ENCODE measurements around the gene ESPN.
A peak's percentile ranks its signal among the peaks of the same experiment; 100 is the strongest.
"Not testable (repeated sequence)": the region's sequence is repeated elsewhere in the genome, so short reads cannot be mapped to it uniquely, and the experiment has no call there.

ESPN gene

GRCh38 chr1:6428453-6428852 is 3.9 kb downstream of the ESPN start:
- not testable (repeated sequence) for DNase-seq

DNA sequence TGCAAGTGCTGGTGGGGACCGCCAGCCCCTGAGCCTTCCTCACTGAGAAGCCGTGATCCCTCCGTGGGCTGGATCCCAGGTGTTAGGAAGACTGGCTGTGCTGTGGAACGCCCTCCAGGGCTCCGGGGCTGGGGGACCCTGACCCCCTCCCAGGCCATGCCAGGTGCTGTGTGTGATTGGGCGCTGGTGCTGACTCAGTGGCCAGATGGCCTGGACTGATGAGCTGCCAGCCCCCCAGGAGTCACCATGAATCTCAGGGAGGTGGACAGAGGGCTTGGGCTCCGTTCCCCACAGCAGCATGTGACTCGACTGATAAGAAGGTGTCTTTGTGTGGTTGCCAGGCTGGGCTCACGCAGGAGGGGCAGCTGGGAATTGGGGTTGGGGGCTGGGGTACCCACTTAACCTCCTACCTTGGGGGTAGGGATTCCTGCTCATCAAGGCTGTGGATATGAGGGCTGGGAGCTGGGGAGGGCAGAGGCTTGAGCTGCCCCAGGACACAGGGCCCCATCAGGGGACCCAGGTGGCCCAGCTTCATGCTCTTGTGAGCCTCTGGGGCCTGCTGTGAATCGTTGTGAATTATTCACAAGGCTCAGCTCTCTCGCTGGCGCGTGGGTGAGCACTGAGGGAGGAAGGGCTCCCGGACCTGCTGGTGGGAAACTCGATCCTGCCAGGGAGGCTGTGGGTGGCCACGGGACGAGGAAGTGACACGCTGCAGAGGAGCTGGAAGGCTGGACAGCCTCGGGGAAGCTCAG is 5.3 kb downstream of the ESPN start:
- DNase-seq = not testable (repeated sequence)

GRCh38 chr1:6431645-6432579 is 7.3 kb downstream of the ESPN start:
- not testable (repeated sequence) for DNase-seq

GRCh38 chr1:6434186-6434585 is 9.6 kb downstream of the ESPN start:
- DNase-seq = no peak

- DNase-seq = no peak
Observed at GRCh38 chr1:6435129-6435528, 10.6 kb downstream of the ESPN start.

DNA sequence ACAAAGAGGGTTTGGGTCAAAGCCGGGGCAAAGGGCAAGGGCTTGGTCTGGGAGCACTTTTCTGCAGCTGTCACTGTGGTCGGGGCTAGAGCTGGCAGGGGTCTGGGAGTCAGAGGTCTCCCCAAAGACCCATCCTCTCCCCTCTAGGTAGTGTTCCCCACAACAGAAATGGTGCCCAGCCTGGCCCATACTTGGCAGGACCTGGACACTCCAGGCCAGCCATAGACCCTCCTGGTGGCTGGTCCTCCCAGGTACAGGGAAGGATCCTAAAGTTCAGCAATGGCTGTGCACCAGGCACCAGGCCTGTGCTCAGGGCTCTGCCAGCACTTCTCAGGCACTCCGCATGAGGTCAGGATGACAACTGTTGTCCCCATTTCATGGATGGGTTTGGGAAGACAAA is 11.0 kb downstream of the ESPN start:
- DNase-seq = no peak

DNA sequence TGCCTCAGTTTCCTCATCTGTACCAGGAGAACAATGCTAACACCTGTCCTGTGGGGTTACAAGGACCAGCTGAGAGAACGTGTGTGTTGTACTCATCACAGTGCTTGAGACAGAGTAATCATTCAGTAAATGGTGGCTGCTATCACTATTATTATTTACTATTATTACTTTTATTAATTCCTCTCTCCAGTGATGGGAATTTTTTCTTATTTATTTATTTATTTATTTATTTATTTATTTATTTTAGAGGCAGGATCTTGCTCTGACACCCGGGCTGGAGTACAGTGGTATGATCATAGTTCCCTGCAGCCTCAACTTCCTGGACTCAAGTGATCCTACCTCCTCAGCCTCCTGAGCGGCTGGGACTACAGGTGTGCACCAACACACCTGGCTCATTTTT is 11.7 kb downstream of the ESPN start:
- DNase-seq = not testable (repeated sequence)

GRCh38 chr1:6437012-6437700 is 12.6 kb downstream of the ESPN start:
- DNase-seq = not testable (repeated sequence)

- peak; percentile 68 for DNase-seq
Observed at GRCh38 chr1:6438047-6438525, 13.5 kb downstream of the ESPN start.

- DNase-seq = peak; percentile 76
Observed at GRCh38 chr1:6440198-6441126, 15.9 kb downstream of the ESPN start.

DNA sequence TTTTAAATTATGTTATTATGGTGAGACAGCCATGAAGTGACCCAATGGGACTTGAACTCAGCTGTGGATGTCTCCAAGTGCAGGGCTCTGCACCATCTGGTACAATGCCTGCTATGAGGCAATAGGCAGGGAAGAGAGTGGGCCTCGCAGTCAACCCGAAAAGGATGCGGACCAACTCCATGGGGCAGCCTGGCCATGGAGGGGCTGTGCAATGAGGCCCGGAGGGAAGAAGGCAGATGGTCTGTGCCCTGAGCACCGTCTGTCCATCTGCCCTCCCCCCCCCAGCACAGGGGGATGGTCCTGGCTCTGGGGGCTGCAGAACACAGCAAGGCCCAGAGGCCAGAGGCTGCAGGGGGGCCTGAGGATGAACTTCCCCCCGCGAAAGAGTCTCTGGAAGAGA is 17.0 kb downstream of the ESPN start:
- DNase-seq = no peak

GRCh38 chr1:6443339-6444115 is 19.0 kb downstream of the ESPN start:
- no peak for DNase-seq

GRCh38 chr1:6444377-6444776 is 19.8 kb downstream of the ESPN start:
- DNase-seq = no peak

DNA sequence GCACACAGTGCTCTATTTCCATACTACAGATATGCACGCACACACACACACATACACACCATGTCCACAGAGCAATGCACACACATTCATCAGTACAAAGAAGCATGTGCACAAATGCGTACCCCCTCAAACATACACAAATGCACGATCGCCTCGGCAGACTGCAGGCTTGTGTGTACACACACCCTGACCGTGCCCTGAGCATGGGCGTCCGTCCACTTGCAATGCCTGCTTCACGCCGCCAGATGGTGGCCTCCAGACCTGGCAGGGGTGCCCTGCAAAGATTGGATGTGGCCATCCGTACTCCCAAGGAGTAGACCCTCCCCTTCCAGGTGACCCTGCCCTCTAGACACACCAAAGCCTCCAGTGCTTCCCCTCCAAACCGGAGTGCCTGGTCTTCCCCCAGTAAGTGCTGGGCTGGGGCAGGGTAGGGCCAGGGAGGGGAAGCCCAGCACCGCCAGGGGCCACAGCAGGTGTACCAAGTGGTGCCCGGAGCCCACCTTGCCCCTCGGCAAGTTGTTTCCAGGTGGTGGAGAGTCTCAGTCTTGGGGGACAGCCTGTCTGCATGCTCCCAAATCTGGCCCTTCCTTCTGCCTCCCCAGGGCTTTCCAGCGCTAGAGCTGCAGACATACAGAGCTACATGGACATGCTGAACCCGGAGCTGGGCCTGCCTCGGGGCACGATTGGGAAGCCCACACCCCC is 20.6 kb downstream of the ESPN start:
- DNase-seq = peak; percentile 37

- DNase-seq = not testable (repeated sequence)
Observed at GRCh38 chr1:6445929-6446328, 21.4 kb downstream of the ESPN start.

DNA sequence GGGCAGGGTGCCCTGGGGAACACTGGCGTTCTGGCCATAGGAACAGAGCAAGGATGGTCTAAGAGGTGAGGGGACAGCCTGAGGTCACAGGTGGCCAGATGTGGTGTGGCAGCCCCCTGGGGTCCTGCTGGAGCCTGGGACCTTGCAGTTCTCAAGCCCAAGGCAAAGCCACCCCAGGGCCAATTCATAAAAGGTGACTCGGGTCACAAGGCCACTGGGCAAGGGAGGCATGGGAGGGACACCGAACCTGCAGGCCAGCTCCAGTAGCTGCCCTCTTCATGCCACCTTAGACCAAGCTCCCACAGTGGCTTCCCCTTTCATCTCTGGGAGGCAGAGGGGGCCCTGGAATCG is 22.1 kb downstream of the ESPN start:
- DNase-seq = no peak

DNA sequence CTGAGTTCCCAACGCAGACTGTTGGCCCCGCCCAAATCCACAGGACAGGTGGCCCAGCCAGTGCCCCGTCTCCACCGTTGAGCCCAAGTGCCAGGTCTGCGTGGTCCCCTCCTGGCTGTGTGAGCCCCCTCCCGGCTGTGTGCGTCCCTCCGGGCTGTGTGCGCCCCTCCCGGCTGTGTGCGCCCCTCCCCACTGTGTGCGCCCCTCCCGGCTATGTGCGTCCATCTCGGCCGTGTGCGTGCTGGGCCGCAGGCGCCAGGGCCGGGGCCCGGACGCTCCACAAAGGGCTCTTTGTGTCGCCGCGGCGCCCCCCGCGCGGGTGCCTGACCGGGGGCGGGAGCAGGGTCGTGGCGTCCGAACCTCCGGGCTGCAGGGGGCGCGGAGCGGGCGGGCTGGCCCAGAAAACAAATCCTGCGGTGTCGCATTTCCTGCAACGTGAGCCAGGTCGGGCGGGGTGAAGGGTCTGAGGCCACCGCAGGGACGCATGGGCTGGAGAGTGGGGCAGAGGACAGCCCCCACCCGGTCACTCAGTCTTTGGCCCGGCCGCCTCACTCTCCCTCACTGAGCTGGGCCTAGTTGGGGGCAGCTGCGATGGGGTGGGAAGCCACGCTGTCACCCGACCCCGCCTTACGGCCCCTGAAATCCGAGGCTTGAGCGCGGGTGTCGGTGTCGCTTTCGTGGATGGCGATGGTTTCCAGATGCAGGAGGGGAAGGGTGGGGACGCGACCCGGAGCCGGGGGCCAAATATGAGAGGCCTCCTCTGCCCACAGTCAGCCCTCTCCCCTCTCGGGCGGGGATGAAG is 22.6 kb downstream of the ESPN start:
- no peak for DNase-seq

DNA sequence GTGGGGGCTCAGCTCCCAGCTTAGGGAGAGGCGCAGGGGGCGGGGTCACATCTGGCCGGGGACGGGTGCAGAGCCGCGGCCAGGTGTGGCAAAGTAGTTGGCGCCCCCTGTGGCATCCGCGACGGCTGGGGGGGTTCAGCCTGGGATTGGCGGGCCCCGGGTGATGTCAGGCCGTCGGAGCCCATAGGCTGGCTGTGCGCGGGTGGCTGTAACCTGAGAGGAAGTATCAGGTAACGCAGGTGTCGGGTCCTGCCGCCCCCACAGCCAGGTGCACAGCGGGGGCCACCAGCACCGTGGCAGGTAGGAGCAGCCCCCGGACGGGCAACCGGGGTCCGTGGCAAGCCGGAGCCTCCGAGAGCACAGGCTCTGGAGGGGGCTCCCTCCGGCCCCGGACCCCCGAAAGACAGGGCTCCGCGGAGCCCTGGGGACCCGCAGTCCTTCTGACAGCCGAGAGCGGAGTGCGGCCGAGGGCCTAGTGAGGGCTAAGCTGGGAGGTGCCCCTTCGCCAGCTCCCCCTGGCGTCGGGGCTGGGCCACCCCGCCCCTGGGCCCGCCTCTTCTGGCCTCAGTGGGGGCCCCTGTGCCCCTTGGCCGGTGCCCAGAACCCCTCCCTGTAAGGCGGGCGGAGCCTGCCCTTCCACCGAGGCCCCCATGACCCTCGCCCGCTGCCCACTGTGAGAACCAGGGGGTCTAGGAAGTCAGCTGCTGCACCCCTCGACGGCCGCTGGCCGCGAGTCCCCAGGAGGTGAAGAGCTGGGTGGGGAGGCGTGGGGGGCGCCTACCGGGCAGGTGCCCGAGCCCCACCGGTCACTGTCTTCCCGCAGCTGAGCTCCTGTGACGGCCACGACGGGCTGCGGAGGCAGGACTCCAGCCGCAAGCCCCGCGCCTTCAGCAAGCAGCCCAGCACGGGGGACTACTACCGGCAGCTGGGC is 23.5 kb downstream of the ESPN start:
- DNase-seq = peak; percentile 36

All from CD4-positive, alpha-beta T cell treated with Interleukin-4 for 4 hours (primary cell).